Esophagus muscularis mucosa (tissue), 3 donors: ENCODE measurements around the gene GNAZ.
"Not testable (repeated sequence)": the region's sequence is repeated elsewhere in the genome, so short reads cannot be mapped to it uniquely, and the experiment has no call there.

Experiments used
- CTCF ChIP-seq, 3 experiments: fragments of 200-600 bp in 2 of 3; fragments of 450-650 bp in 1 of 3; sonication (generic) in 2 of 3; IDR thresholded peaks; one replicate each; pipeline ENCODE4 v1.5.1; 2017 to 2019; ENCODE audit warnings: antibody characterized with exemption in 3 of 3, mild to moderate bottlenecking in 2 of 3, moderate library complexity in 1 of 3
- POLR2A ChIP-seq: fragments of 450-650 bp; IDR thresholded peaks from one replicate; pipeline ENCODE4 v1.6.1; 2017; ENCODE audit warnings: antibody characterized with exemption, moderate library complexity, mild to moderate bottlenecking, low read depth
- POLR2AphosphoS5 ChIP-seq, 2 donors: sonication (generic); formaldehyde crosslinking; IDR thresholded peaks; one replicate each; pipeline ENCODE4 v1.6.1; 2017; ENCODE audit warnings: antibody characterized with exemption in 2 of 2

GRCh38 chr22:23136991-23137390, 66.7 kb downstream of the GNAZ start:
- not testable (repeated sequence) for TF ChIP-seq CTCF (IDR thresholded peaks at IDR 0.05); POLR2A; POLR2AphosphoS5 (IDR thresholded peaks at IDR 0.05)
